Measurements from ENCODE around the gene CD93. TPM values are rescaled to one million over a fixed set of nuclear protein-coding genes. Genes with fewer than 3 reads are reported as not detected.

CD93 gene, protein sequence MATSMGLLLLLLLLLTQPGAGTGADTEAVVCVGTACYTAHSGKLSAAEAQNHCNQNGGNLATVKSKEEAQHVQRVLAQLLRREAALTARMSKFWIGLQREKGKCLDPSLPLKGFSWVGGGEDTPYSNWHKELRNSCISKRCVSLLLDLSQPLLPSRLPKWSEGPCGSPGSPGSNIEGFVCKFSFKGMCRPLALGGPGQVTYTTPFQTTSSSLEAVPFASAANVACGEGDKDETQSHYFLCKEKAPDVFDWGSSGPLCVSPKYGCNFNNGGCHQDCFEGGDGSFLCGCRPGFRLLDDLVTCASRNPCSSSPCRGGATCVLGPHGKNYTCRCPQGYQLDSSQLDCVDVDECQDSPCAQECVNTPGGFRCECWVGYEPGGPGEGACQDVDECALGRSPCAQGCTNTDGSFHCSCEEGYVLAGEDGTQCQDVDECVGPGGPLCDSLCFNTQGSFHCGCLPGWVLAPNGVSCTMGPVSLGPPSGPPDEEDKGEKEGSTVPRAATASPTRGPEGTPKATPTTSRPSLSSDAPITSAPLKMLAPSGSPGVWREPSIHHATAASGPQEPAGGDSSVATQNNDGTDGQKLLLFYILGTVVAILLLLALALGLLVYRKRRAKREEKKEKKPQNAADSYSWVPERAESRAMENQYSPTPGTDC
- 0.30 and 0.35 TPM in 2 replicates for total RNA-seq

DNA sequence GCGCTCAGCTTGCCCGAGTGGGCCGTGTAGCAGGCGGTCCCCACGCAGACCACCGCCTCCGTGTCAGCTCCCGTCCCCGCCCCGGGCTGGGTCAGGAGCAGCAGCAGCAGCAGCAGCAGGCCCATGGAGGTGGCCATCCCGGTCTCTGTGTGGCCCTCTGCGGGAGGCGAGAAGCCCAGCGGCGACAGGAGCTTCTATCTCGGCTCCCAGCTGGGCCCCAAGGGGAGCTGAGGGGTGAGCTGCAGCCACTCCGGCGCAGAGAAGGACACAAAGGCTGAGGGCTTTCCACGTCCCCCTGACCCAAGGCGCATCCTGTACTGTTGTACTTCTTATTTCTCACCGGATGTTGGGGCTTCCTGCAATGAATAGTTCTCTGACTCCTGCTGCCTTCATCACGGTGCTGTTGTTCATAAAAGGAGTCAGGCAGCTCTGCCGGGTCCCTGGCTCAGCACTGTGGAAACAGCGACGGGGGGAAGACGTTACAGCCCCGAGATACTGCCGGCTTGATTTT lies at the start of gene CD93:
CD93 (minus strand) TSS at position 269 of the 511 bp plus-strand sequence; CDS start at position 137, 132 bp downstream.
- no peak for DNase-seq (ENCODE audit: low read depth)

DNA sequence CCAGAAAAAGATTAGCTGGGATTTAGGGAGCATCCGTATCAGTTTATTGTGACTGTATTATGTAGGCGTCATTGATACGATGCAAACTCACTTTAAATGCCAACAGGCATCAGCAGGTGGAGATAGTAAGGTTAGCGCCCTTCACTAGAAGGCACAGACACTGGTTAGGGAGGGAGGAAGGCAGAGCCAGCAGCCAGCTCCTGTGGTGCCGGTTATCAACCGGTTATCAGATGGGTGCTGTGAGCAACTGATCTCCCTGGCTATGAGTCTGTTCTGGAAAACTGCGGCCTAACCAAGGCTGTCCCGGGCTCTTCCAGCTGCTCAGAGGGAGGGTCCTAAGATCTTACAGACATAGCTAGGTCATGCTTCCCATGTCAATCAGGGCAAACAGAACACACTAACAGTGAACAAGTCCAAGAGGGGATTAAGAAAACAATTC lies 47.5 kb upstream of the CD93 start:
- DNase-seq (ENCODE audit: low read depth): no peak

DNA sequence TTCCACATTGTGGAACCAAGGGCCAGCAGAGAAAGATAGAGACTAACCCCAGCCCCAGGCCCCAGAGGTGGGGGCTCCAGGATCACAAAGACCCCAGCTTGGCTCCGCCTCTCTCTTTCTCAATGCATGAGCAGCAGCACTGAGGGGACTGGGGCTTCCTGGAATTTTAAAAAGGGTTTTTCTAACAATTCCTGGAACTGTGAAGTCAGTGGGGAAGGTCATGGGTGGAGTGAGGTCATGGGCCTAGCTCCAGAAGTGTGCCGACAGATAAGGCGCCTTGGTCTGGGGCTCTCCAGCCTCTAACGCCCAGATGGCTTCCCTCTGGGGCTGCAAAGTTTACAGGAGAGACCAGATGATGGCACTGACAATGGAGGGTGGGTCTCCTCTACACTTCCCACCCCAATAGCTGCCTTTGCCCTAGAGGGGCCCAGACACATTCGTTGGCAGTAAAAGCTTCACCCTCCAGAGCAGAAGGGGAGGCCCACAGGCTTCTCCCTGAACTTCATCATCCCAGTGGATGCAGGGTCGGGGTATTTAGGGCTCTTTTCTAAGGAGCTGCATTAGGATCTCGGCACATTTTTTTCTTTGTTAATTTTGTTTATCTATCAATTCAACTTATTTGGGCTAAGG lies 46.9 kb upstream of the CD93 start:
- DNase-seq (ENCODE audit: low read depth): no peak

DNA sequence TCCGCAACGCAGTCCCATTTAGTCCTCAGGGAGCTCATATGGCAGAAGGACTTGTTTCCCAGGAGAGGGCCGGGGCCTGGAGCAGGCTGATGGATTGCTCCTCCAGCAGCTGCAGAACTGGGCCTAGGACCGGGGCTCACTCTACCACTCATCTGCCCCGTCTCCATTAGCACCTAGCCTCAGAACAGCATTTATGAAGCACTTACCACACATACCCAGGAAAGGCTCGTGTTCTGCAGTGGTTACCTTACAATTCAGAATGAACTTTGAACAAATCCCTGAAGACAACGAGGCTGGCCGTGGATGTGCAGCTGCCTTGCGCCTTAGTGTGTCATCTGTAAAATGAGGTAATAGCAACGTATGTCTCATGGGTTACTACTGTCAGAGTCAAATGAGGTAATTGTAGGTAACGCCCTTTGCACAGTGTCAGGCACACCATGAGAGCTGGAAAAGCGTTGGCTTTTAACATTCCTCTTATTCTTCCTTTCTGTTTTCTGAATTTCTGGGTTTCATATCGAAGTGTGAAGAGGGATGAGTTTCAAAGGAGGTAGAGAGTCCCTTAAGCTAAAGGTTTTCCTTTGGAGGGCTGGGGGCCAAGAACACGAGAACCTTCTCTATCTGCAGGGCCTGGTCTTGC lies 46.3 kb upstream of the CD93 start:
- DNase-seq (ENCODE audit: low read depth): no peak

DNA sequence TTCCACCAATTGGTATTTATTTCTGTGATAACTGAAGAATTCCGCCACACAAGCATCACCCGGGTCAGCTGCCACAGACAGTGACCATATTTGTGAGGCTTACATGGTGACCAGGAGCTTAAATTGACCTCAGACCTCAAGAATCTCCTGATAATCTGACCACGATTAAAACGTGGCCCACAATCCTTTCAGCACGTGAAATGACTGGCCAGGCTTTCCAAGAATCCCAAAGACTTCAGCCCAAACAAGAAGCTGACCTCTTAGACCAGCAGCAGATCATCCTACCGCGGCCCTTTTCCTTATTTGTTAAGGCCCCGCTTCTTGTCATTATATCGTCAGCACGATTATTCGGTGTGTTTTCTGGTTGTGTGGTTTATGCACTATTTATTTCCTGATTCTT lies 45.6 kb upstream of the CD93 start:
- no peak for DNase-seq (ENCODE audit: low read depth)

DNA sequence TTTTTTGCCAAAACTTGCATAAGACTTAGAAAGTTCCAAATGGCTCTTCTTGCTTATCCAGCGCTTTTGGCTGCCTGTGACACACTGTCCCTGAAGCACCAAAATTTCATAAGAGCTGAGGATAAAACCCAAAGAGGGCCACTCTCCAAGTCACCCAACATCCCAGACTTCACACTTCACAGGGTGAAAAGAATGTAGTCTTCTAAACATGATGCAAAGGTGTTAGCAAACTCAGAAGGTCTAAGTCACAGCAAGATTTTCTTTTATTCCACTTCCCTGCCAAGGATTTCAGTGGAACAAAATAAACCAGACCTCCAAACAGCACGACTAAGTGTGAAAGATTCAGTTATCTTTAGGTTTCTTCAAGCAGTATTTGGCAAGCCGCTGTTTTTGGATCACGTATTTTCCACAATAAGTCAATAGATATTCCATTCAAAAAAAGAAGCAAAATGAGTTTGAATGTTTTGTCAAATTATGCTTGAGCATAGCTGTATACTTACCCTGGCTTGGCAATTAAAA lies 44.6 kb upstream of the CD93 start:
- no peak for DNase-seq (ENCODE audit: low read depth)

DNA sequence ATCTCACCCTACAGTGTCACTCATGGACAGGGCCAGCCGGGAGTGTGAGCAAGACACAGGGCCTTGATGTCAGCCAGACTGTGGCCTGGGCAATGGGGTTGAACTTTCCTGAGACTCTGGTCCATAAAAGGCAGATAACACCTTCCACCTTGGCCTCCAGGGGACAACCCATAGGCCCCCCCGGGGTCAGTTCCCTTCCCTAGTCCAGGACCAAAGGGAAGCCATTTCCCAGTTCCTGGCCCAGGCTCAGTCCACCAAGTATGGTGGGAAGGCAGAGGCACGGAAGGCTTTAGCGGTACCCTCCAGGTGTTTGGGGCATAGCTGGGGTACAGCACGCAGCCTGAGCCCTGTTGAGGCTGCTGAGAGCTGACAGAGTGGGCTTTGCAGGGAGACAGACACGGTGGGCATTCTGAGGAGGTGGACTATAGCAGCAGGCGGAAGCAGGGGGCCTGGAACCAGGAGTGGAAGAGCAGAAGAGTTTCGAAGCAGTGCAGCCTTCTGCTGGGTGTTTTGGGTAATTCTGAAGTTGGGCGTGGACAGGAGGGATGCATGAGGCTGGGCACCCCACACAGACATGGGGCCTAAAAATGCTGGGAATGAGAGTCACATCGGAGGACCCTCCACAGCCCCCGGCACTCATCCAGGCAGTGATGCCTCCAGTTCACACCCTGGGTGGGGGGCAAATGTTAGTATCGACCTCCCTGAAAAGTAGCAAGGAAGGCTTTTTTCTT lies 43.9 kb upstream of the CD93 start:
- DNase-seq (ENCODE audit: low read depth): no peak

DNA sequence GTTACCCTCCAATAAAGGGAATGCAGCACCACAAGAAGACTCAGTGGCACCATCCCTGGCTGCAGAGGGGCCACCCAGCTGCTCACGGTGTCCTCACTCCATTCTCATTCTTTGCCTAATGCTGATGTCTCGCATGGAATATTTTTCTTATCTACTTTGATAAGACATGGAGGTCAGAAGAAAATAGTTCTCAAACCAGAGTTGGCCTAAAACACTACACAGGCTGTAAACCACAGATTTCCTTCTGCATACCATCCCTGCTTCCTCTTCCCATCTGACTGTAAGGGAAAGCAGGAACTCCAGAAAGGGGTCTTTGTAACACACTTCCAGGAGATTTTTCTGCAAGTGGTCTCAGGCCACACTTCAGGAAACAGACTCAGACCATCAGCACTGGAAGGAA lies 43.1 kb upstream of the CD93 start:
- DNase-seq (ENCODE audit: low read depth): no peak

DNA sequence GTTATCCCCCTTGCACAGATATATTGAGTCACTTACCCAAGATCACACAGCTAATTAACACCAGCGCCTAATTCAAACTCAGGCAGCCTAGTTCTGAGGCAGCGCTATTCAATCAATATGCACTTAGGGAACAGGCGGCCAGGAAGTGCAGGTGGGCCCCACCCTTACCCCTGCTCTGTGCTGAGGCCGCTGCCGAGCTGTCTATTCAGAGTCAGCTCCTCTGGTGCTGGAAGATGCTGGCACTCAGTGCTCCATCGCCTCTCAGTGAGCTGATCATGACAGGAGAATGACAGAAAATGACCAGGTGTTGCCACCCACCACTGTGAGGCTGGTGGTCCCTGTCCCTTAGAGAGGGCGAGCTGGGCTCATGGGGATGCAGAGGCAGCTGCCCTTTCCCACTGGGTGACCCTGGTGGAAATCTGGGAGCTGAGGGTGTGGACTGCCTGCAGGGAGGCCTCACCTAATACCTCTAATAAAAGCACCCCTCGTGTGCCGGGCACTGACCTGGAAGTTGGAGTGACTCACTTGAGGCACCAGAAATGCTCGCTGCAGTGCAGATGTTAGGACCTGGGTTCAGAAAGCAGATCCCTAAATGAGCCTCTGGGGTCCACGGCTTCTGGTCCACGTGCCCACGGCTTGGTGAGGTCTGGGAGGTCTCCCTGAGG lies 42.5 kb upstream of the CD93 start:
- no peak for DNase-seq (ENCODE audit: low read depth)

DNA sequence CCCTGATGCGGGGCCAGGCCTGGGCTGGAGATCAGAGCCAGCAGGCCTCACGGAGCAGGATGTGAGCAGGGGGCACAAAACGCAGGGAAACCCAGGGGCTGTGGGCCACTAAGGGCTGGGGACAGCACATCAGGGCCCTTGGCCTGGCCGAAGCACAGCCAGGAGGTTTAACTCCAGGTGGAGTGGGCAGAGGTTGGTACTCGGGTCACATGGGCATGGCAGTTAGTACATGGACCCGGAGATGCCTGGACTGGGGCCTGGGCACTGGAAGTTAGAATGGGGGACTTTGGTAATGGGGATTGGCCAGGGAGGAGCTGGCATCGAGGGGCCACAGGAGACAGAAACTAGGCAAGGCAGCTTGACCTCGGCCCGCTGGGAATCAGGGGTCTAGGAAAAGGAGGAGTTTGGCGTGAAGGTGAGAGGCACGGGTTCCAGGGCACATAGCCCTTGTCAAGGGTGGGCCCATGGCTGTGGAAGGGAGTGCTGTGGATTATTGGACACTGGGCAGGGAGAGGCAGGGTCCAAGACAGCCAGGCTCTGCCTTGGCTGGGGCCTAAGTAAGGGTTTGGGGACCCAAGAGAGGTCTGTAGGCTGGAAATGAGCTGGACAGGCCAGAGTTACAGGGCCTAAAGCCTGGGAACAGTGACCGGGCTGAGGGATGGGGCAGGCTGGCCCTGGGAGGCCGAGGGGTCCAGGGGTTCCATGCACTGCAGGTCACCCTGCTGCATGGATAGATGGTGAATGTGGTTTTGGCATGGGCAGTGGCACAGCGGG lies 41.6 kb upstream of the CD93 start:
- DNase-seq (ENCODE audit: low read depth): no peak

DNA sequence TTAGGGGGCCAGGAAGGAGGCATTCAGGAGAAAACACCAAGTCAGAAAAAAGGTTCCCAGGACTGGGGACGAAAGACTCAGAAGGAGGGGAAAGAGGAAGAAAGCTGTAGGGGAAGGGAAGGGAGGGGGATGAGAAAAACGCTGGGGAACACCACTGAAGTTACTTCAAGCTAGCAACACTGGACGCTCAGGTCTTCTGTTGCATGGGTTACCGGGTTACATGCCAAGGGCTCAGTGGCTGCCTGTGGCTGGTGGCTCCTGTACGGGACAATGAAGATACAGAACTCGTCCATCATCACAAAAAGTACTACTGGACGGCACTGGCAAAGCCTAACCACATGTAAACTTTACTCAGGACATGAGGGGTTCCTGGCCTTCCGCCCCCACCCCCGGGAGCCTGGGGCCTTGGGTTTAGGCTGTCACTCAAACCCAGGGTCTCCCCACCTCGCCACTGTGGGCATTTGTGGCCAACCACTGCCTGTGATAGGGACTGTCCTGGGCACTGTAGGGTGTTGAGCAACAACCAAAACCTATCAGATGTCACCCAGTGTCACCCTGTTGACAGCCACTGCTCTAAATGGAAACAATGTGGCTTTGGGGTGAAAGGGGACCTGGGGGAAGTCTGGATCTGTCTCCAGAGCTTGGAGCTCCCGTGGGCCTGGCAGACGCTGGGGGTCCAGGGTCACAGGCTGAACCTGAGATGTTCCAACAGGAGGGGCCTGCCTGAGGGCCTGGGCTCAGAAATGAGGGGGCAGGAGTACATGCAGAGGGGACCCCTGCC lies 40.3 kb upstream of the CD93 start:
- no peak for DNase-seq (ENCODE audit: low read depth)

DNA sequence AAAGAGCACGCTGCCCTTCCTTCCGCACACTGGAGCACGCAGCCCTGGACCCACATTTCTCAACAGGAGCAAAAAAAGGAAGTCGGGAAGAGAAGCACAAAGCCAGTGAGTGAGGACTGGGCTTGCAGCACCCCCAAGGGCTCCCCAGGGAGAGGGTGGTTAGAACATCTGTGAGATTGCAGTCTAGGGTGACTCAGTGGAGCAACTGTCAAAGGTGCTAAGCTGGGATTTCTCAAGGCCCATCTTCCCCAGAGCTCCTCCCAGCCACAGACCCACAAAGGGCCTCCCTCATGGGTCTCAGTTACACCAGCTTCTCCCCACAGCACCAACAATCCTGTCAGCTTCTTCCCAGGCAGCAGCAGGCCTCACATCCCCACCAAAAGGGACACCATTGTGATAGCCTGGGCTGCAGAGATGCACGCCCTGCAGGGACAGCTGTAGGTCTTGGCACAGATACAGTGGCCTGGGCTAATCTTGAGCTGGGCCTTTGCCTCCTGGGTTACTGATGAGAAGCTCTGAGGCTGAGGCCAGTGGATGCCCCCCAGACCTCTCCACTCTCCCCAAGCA lies 39.6 kb upstream of the CD93 start:
- no peak for DNase-seq (ENCODE audit: low read depth)

DNA sequence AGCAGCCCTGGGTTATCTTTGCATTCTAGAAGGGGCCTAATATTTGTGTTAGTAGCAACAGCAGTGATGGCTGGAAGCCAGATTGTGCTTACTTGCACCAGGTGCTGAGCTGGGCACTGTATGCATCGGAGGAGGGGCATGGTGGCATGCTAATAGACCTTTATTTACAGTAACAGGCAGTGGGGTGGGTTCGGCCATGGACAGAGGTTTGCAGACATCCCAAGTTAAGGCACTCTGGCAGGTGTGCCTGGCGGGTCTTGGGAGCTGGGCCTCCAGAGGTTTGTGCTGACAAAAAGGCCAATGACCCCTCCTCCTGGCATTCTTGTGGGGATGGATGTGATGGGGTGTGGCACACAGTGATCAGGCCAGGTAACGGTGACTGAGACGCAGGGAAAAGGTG lies 39.0 kb upstream of the CD93 start:
- no peak for DNase-seq (ENCODE audit: low read depth)

DNA sequence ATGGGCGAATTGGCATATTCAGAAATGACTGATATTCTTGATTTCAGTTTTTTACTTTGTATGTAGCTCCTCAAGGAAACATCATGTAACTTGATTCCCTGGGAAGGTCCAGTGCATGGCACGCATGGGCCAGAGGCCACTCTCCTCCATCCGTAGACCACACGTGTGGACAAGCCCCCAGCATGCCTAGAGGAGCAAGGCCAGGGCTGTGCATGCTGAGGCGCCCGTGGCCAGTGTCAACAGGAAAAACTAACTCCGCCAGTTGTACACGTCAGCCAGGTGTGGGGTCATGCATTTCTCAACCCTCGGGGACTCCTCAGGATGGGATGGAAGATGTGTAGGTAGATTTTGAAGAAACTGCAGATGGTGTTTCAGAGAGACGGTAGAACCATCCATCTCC lies 37.8 kb upstream of the CD93 start:
- no peak for DNase-seq (ENCODE audit: low read depth)

DNA sequence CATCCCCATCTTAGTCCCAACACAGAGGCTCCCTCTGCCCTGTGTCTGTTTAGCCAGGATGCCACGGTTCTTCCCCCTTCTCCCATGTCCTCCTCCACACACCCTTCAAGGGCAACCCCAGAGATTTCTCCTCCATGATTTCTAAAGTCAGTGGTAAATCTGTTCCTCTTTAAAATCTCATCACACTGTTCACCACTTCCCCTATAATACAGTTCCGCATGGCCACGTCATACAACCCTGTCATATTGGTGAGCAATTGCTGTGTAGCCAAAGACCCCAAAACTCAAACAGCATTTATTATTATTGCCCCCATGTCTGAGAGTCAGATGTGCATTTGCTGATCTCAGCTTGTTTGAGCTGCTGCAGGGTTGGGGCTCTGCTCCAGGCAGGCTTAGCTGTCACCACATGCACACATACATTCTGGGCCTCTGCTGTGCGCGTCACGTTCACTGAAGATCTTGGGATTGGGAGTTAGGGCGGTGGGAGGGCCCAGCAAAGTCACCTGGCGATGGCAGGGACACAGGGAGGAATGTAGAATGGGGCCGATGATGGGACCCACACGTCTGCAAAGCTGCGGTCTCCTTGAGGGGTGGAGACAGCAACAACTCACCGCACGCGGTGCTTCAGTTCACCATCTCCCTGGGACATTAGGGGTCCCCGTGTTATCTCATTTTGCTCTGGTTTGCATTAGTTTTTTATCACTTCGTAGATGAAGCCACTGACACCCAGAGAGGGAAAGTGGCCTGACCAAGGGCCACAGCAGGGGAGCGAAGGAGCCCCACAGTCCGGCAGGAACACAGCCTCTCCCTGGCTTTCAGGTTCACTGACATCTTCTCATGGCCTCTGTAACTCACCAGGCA lies 36.9 kb upstream of the CD93 start:
- DNase-seq (ENCODE audit: low read depth): no peak

DNA sequence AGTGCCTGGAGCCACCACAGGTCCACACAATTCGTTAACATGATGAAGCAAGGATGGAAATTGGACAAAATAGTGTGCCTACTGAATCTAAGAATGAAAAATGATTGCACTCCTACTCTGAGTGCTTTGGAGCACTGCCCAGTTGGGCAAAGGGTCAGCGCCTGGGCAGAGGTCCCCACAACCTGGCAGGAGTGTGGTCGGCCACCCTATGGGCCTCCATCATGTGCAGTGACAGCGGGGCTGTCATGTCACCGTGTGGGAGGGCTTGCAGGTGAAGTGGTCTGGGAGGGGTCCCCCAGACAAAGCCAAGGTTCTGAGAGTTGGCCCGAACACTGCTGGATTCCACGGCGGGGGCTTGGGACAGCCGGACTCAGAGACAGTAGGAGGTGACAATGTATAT lies 36.2 kb upstream of the CD93 start:
- no peak for DNase-seq (ENCODE audit: low read depth)

DNA sequence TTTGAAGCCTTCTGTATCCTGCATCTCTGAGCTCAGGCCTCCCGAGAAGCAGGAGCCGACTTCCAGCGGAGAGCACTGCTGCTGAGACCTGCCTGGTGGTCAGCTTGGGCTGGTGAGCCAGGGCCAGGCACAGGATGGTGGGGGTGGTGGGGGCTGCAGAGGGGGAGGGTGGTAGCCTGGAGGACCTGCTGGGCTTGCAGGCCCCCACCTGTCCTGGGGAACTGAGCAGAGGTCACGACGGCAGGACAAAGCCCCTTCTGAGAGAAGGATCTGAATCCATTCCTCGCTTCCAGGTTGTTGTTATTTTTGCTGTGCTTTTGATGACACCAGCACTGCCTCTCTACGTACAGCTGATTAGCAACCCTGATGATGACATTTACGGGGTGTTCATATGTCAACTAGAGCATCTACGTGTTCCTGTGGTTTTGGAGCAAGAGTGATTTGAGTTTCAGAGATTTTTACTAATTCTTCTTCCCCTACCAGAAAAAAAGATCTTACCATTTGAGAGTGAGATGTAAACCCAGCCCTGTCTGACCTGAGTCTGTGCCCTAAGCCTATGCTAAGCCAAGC lies 35.7 kb upstream of the CD93 start:
- no peak for DNase-seq (ENCODE audit: low read depth)

Measured in renal cortical epithelial cell (primary cell).